Caco-2 (cell line): ENCODE measurements around the gene NOL4L. TPM values are rescaled to one million over a fixed set of nuclear protein-coding genes. Genes with fewer than 3 reads are reported as not detected.

ENCODE experiments used
- BruUV-seq: library from RNA; stranded (reverse); fragments of 400-500 nt; replicated peaks from 2 replicates; lab custom pipeline; 2021; lab: Mats Ljungman, UMichigan
- CTCF ChIA-PET: fragments of 300-600 bp; sonication (Branson Sonifier 250); formaldehyde crosslinking; loops from one replicate; lab custom pipeline; 2022; ENCODE audit warnings: antibody characterized with exemption; lab: Charles Lee
- POLR2A ChIA-PET: fragments of 300-600 bp; sonication (Branson Sonifier 250); formaldehyde crosslinking; loops from one replicate; lab custom pipeline; 2022; ENCODE audit warnings: antibody characterized with exemption; lab: Charles Lee
- DNase-seq, 2 experiments: peaks; one replicate each; pipeline versions ENCODE4 v3.0.0 to v3.0.0-alpha.2; 2020 to 2022
- H3K27me3 ChIP-seq: replicated peaks from 2 replicates; pipeline ENCODE4 v1.6.0; 2011; ENCODE audit warnings: low read length; ENCODE audit not compliant: control insufficient read depth, insufficient read depth
- H3K36me3 ChIP-seq: 2 replicates; pipeline ENCODE4 v1.5.1; 2011; ENCODE audit warnings: low read length; ENCODE audit not compliant: control insufficient read depth, insufficient read depth
- H3K4me1 ChIP-seq: fragments of 250-450 bp; sonication (Bioruptor Pico); 2 replicates; pipeline ENCODE4 v1.5.1; 2020; ENCODE audit warnings: mild to moderate bottlenecking
- H3K4me3 ChIP-seq: 2 replicates; pipeline ENCODE4 v1.5.1; 2011; ENCODE audit warnings: low read depth, mild to moderate bottlenecking, control low read depth, low read length
- H3K9me3 ChIP-seq: fragments of 250-450 bp; sonication (Bioruptor Pico); 2 replicates; pipeline ENCODE4 v1.5.1; 2020; ENCODE audit warnings: mild to moderate bottlenecking, moderate library complexity
- H3K27ac Mint-ChIP-seq: one replicate; pipeline ENCODE4 v1.8.0; 2022; ENCODE audit warnings: mixed read lengths; ENCODE audit not compliant: unreplicated experiment
- H3K27me3 Mint-ChIP-seq: one replicate; pipeline ENCODE4 v1.8.0; 2022; ENCODE audit warnings: mixed read lengths; ENCODE audit not compliant: insufficient read depth, unreplicated experiment
- H3K36me3 Mint-ChIP-seq: one replicate; pipeline ENCODE4 v1.8.0; 2022; ENCODE audit warnings: mild to moderate bottlenecking, mixed read lengths; ENCODE audit not compliant: insufficient read depth, unreplicated experiment
- H3K4me1 Mint-ChIP-seq: one replicate; pipeline ENCODE4 v1.8.0; 2022; ENCODE audit warnings: low read depth, mixed read lengths; ENCODE audit not compliant: unreplicated experiment
- H3K4me3 Mint-ChIP-seq: one replicate; pipeline ENCODE4 v1.8.0; 2022; ENCODE audit warnings: mild to moderate bottlenecking, moderate library complexity, mixed read lengths; ENCODE audit not compliant: unreplicated experiment
- H3K9me3 Mint-ChIP-seq: one replicate; pipeline ENCODE4 v1.8.0; 2022; ENCODE audit warnings: mixed read lengths; ENCODE audit not compliant: unreplicated experiment
- CTCF ChIP-seq, 2 experiments: fragments of 200-600 bp in 1 of 2; IDR thresholded peaks; 1 replicate in 1 of 2; 2 replicates in 1 of 2; pipeline versions ENCODE4 v1.5.1 to v1.8.0; 2011 to 2022; ENCODE audit warnings: antibody characterized with exemption in 1 of 2, control low read depth in 1 of 2, inconsistent platforms in 1 of 2, low read depth in 1 of 2, low read length in 1 of 2, mild to moderate bottlenecking in 1 of 2, moderate library complexity in 1 of 2; ENCODE audit not compliant: insufficient read depth in 1 of 2, severe bottlenecking in 1 of 2, unreplicated experiment in 1 of 2
- intact Hi-C: fragments of 100-400 bp; cut with micrococcal nuclease; formaldehyde crosslinking; loops from one replicate; pipeline ENCODE4 v1.10.0; 2022; ENCODE audit not compliant: unreplicated experiment
- total RNA-seq: library from RNA; stranded (reverse); gene quantifications from 2 replicates; pipeline ENCODE4 v1.2.3, GENCODE V29; 2022

NOL4L gene
- total RNA-seq, 1 experiment from 2014 or later: 80.9 TPM

GRCh38 chr20:32557319-32557718 lies 27.8 kb downstream of the NOL4L start:
- no peak overlapping the region for H3K4me3 Mint-ChIP-seq
- CTCF ChIA-PET: interaction anchor here (1.0 kb wide), 1 partner anchor 18 kb away, joined by 3 read pairs; no protein-coding TSS in a partner anchor
- no TSS peak for BruUV-seq
- intact Hi-C loops: no loop called here
- Histone ChIP-seq H3K4me1 (peaks cover 15% of the 10 kb centered on the region), H3K4me3 (no peak overlapping the region), H3K9me3 (no peaks in the 10 kb centered on the region), H3K27me3 (no peaks in the 10 kb centered on the region), H3K36me3 (no peaks in the 10 kb centered on the region)
- no peak for DNase-seq
- no peaks in the 10 kb centered on the region for H3K27me3 Mint-ChIP-seq
- H3K9me3 Mint-ChIP-seq: no peaks in the 10 kb centered on the region
- peaks cover 3% of the 10 kb centered on the region for H3K4me1 Mint-ChIP-seq
- H3K27ac Mint-ChIP-seq: no peak overlapping the region
- POLR2A ChIA-PET: no interaction called here
- no peaks in the 10 kb centered on the region for H3K36me3 Mint-ChIP-seq
- no peak for TF ChIP-seq CTCF (IDR thresholded peaks at IDR 0.05; ENCODE audit: insufficient read depth in 1 of 2, low read depth in 1 of 2, low read length in 1 of 2, severe bottlenecking in 1 of 2, unreplicated experiment in 1 of 2)

- Histone ChIP-seq H3K9me3 (no peaks in the 10 kb centered on the region), H3K36me3 (no peaks in the 10 kb centered on the region), H3K4me1 (peaks cover 7% of the 10 kb centered on the region), H3K27me3 (no peaks in the 10 kb centered on the region), H3K4me3 (no peak overlapping the region)
- POLR2A ChIA-PET: no interaction called here
- H3K27me3 Mint-ChIP-seq: no peaks in the 10 kb centered on the region
- no peak overlapping the region for H3K4me3 Mint-ChIP-seq
- no peaks in the 10 kb centered on the region for H3K4me1 Mint-ChIP-seq
- intact Hi-C loops: no loop called here
- no peak overlapping the region for H3K27ac Mint-ChIP-seq
- CTCF ChIA-PET: interaction anchor here (0.8 kb wide), 1 partner anchor 96 kb away, joined by 3 read pairs; no protein-coding TSS in a partner anchor
- DNase-seq: no peak
- TF ChIP-seq CTCF (IDR thresholded peaks at IDR 0.05; ENCODE audit: insufficient read depth in 1 of 2, low read depth in 1 of 2, low read length in 1 of 2, severe bottlenecking in 1 of 2, unreplicated experiment in 1 of 2): no peak
- H3K36me3 Mint-ChIP-seq: no peaks in the 10 kb centered on the region
- no peaks in the 10 kb centered on the region for H3K9me3 Mint-ChIP-seq
- no TSS peak for BruUV-seq
Observed at GRCh38 chr20:32556312-32557184, 28.6 kb downstream of the NOL4L start.

DNA sequence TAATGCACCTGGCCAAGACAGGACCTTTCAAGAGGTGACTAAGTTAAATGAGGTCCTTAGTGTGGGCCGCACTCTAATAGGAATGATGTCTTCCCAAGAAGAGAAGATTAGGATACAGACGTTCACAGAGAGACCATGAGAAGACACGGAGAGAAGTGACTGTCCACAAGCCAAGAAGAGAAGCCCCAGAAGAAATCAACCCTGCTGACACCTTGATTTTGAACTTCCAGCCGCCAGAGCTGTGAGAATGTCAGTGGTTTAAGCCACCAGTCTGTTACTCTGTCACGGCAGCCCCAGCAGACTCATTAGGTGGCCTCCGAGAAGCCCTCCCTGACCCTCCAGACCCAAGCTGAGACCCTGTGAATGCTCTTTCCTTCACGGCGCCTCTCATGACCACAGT lies 29.5 kb downstream of the NOL4L start:
- H3K4me3 ChIP-seq: no peak overlapping the region
- no peaks in the 10 kb centered on the region for H3K9me3 Mint-ChIP-seq
- ChIA-PET CTCF (interaction anchor here (0.8 kb wide), 1 partner anchor 97 kb away, joined by 3 read pairs; no protein-coding TSS in a partner anchor), POLR2A (interaction anchor here (0.6 kb wide), 1 partner anchor 9 kb away, joined by 4 read pairs; no protein-coding TSS in a partner anchor)
- H3K4me1 ChIP-seq: no peaks in the 10 kb centered on the region; the same call in none of the 2 replicates
- TF ChIP-seq CTCF (IDR thresholded peaks at IDR 0.05; ENCODE audit: insufficient read depth in 1 of 2, low read depth in 1 of 2, low read length in 1 of 2, severe bottlenecking in 1 of 2, unreplicated experiment in 1 of 2): no peak
- DNase-seq: no peak
- no peaks in the 10 kb centered on the region for H3K27me3 ChIP-seq
- no peaks in the 10 kb centered on the region for H3K4me1 Mint-ChIP-seq
- intact Hi-C loops: no loop called here
- no peak overlapping the region for H3K27ac Mint-ChIP-seq
- no peaks in the 10 kb centered on the region for H3K36me3 Mint-ChIP-seq
- no peaks in the 10 kb centered on the region for H3K27me3 Mint-ChIP-seq
- no TSS peak for BruUV-seq
- H3K9me3 ChIP-seq: no peaks in the 10 kb centered on the region
- no peak overlapping the region for H3K4me3 Mint-ChIP-seq
- H3K36me3 ChIP-seq: no peaks in the 10 kb centered on the region
